AG20443 (cell line): ENCODE measurements around the gene RASGRF2.
"Not testable (repeated sequence)": the region's sequence is repeated elsewhere in the genome, so short reads cannot be mapped to it uniquely, and the experiment has no call there.

ENCODE experiments used
- DNase-seq: peaks from one replicate; pipeline ENCODE4 v3.0.0; 2012; ENCODE audit warnings: low spot score, mixed read lengths

Gene RASGRF2

DNA sequence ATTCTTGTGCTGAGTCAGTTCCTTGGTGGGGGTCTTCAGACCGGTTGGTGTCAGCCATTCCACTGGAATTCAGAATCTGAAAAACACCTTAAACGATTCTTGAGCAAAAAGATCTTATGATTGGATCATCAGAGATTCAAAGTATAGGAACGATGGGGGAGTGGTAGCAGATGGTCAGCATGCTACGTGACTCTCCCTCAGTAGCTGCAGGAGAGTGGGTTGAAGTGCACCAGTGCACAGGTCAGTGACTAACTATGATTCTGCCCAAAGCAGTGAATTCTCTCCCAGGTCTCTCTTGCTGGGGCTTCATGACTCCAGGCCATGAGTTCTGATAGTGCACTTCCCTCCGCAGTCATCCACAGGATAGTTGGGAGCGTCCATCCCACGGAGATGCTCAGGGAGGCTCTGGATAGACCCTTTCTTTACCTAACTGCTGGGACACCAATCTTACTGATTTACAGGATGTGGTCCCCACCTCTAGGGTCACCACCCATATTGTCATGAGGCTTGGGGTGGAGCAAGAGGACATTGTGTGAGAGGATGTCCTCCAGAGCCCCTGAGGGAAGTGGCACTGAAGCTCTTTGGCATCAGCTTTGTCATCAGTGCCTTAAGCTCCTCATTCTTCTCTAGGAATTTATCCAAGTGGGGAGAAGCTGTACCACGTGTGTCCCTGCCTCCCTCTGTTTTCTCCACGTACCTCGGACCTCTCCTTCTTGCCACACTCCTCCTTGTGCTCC, 62.0 kb downstream of the RASGRF2 start:
- no peak for DNase-seq

- no peak for DNase-seq
Observed at GRCh38 chr5:81022688-81023084, 62.5 kb downstream of the RASGRF2 start.

GRCh38 chr5:81023261-81023970, 63.3 kb downstream of the RASGRF2 start:
- DNase-seq, result no peak

GRCh38 chr5:81027481-81028058, 67.4 kb downstream of the RASGRF2 start:
- no peak for DNase-seq

GRCh38 chr5:81028888-81029287, 68.7 kb downstream of the RASGRF2 start:
- not testable (repeated sequence) for DNase-seq

- not testable (repeated sequence) for DNase-seq
Observed at GRCh38 chr5:81029736-81030135, 69.6 kb downstream of the RASGRF2 start.

DNA sequence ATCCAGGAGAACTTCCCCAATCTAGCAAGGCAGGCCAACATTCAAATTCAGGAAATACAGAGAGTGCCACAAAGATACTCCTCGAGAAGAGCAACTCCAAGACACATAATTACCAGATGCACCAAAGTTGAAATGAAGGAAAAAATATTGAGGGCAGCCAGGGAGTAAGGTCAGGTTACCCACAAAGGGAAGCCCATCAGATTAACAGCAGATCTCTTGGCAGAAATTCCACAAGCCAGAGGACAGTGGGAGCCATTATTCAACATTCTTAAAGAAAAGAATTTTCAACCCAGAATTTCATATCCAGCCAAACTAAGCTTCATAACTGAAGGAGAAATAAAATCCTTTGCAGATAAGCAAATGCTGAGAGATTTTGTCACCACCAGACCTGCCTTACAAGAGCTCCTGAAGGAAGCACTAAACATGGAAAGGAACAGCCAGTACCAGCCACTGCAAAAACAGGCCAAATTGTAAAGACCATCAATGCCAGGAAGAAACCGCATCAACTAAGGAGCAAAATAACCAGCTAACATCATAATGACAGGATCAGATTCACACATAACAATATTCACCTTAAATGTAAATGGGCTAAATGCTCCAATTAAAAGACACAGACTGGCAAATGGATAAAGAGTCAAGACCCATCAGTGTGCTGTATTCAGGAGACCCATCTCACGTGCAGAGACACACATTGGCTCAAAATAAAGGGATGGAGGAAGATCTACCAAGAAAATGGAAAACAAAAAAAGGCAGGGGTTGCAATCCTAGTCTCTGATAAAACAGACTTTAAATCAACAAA, 70.3 kb downstream of the RASGRF2 start:
- DNase-seq, result not testable (repeated sequence)

GRCh38 chr5:81035522-81035921, 75.4 kb downstream of the RASGRF2 start:
- DNase-seq, result no peak

- DNase-seq, result no peak
Observed at GRCh38 chr5:81038495-81038894, 78.3 kb downstream of the RASGRF2 start.

DNA sequence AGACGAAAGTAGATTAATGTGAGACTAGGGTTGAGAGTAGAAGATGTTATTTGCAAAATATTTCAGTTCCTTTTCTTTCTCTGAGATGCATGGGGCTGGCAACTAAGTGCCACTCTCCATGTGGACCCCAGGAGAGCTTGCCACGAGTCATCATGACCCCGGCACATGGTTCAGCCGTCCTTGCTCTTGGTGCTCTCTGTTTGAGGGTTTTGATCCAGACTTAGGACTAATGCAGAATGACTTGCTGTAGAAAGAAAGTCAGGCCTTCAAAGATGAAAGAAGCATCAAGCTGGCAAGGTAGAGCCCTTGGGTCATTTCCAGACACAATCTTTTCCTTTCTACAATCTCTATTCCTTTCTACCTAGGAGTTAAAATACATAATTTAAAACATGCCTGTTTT, 84.7 kb downstream of the RASGRF2 start:
- DNase-seq, result no peak

DNA sequence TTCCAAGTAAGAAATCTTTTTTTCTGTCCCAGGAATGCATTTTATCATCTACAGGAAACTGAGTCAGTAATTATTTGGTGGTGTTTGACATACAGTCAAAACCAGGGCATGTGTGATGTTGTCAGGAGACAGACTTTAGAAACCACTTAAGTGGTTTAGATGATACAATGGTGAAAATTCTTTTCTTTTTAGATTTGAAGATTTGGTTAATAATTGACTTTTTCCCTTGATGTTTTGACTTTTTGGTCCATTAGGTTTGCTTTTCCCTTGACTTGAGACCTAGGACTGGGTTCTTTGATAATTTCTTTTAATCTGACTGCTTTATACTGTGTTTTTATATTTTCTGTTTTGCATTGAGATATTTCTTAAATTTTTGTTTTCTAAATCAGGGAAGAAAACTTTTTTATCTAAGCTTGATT, 85.2 kb downstream of the RASGRF2 start:
- no peak for DNase-seq

- DNase-seq, result no peak
Observed at GRCh38 chr5:81046041-81046440, 85.9 kb downstream of the RASGRF2 start.

DNA sequence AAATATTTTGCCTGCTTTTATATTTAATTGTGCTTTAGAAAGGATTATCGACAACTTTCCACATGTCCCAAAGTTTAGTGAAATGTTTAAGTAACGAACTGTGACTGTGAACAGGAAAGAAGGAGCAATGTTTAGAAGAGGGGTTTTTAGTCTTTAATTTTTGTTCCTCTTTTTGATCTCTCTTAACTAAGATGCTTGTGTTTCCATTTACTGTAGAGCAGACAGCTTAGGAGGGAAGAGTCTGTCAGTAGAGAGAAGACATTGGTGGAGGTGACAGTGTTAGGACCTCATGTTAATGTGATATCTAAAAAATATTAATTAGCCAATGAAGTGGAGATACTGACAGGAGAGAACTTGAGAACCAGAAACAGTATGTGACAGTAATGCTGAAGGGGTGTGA, 92.2 kb downstream of the RASGRF2 start:
- DNase-seq, result no peak

- DNase-seq, result not testable (repeated sequence)
Observed at GRCh38 chr5:81053282-81053681, 93.1 kb downstream of the RASGRF2 start.

DNA sequence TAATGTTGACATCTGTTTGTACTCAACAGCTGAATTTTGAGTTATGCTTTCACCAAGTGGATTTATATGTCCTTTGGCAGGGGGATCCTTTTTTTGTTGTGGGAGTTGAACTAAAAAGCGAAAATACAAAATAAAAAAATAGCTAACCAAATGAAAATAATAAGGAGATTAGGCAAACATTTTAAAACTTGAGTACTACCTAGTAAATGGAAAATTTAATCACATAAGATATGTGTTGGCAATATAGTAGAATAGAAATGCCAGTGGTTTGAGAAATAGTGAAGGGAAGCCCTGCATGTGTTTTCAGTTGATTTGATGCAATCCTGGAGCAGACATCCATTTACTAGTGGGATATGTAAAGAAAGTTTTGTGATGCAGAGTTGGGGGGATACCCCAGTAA, 98.0 kb downstream of the RASGRF2 start:
- no peak for DNase-seq

DNA sequence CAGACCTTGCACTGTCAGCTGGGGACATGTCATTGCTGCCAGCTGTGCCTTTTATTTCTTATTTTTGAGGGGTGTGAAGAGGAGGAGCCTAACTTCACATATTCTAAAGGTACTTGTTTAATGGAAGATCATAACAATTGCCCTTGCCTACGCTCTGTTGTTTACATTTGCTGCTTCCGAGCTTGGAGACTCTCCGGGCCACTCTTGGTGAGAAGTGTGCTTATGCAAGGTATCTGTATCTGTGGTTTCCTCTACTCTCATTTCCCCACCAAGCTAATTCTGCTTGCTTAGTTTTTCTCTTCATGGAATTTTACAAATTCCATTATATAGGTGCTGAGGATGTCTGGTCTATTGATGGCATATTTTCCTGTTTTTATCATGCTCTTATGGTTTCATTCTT, 105.3 kb downstream of the RASGRF2 start:
- DNase-seq, result no peak

DNA sequence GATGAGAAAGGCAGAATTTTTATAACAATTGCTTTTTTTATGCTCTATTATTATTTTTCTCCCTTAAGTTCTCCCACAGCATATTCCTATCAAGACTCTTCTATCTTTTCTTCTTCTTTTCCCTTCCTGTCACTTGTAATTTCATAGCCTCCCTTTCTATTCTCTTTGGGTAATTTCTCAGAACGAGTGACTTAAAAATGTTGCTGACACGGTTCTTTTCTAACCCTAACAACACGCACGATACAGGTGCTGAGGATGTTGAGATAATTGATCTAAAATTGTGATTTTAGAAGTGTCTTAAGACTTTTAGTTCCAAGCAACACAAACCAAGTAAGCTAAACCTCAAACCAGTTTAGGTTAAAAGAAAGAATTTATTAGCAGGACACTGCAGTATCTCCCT, 105.9 kb downstream of the RASGRF2 start:
- no peak for DNase-seq

GRCh38 chr5:81067406-81067805, 107.2 kb downstream of the RASGRF2 start:
- no peak for DNase-seq

DNA sequence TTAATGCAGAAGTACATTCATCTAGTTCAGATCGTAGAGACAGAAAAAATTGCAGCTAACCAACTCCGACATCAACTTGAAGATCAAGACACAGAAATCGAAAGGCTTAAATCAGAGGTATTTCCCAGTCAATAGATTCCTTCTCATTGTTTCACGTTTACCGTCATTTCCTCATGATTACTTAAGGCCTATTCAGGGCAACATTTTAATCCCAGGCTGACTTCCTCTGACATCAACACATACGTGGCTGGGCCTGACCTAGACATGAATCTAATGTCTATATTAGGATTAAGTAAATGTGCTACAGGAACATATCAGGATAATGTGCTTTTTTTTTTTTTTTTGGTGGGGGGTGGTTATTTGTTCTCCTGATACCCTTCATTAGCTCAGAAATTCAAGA, 107.9 kb downstream of the RASGRF2 start:
- DNase-seq, result no peak

DNA sequence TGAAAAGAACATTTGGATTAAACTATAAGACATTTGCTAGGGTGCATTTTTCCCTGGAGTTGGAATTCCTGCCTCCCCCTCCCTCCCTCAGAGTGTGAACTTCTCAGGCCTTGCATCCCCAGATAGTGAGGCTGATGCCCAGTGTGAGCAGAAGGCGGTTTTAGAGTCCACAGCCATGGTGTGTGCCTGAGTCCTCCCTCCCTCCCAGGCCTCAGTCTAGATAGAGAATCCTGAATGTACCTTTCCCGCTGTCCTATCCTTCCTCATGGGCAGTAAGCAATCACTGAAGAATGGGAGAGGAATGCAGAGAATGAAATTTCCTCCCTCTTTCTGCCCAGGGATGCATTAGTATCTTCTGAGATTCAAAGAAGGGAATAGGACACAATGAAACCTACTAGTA, 108.5 kb downstream of the RASGRF2 start:
- DNase-seq, result no peak

GRCh38 chr5:81069990-81070389, 109.8 kb downstream of the RASGRF2 start:
- DNase-seq, result no peak

DNA sequence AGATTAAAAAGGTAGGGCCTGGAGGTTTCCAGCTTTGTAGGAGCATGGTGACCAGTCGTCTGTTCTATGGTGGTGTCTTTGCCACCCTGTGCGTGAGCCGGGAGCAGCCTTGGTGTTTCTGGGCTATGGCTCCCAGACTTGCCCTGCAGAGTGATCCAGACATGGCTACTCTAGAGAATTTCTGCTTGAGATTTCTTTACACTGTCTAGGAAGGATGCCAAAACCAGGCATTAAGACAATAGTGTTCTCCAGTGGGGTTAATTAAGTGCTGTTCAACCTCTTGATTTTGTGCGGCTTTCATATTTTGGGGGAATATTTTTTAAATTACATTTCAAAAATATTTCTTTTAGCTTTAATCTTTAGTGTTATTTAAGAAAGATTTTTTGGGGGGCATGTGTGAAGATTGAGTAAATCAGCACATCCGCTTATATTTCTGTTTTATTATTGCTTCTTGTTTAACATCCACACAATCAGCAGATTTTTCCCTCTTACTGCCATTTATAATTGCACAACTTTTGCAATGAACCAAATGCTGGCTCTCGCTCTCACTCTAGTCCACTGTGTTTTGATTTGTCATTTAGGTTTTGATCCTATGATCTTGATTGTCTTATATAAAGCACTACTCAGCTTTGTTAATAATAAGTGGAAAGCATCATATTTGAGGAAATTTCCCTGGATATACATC, 110.5 kb downstream of the RASGRF2 start:
- no peak for DNase-seq
